Smooth muscle cell (in vitro differentiated cells): ENCODE data around the gene ANKRD33B. TPM values are rescaled to one million over a fixed set of nuclear protein-coding genes. Genes with fewer than 3 reads are reported as not detected.

Source experiments
- DNase-seq: peaks from one replicate; lab custom pipeline; 2025; ENCODE audit not compliant: unreplicated experiment; lab: John Stamatoyannopoulos, UW
- H2AFZ ChIP-seq: fragments of 200-600 bp; sonication (generic); 2 replicates; pipeline ENCODE4 v1.6.0; 2016; ENCODE audit warnings: antibody characterized with exemption, low read depth, mild to moderate bottlenecking
- H3F3A ChIP-seq: fragments of 200-600 bp; sonication (generic); 2 replicates; pipeline ENCODE4 v1.6.0; 2017; ENCODE audit warnings: antibody characterized with exemption, low read depth
- H3K27ac ChIP-seq: fragments of 200-600 bp; sonication (generic); 2 replicates; pipeline ENCODE4 v1.5.1; 2016; ENCODE audit warnings: low read depth, mild to moderate bottlenecking
- H3K27me3 ChIP-seq: fragments of 200-600 bp; sonication (generic); 2 replicates; pipeline ENCODE4 v1.6.1; 2016; ENCODE audit warnings: low read depth, mild to moderate bottlenecking
- H3K36me3 ChIP-seq: fragments of 200-600 bp; sonication (generic); 2 replicates; pipeline ENCODE4 v1.5.1; 2016; ENCODE audit warnings: low read depth
- H3K4me1 ChIP-seq: fragments of 200-600 bp; sonication (generic); 2 replicates; pipeline ENCODE4 v1.5.1; 2016; ENCODE audit warnings: low read depth
- H3K4me2 ChIP-seq: fragments of 200-600 bp; sonication (generic); 2 replicates; pipeline ENCODE4 v1.6.0; 2016; ENCODE audit warnings: mild to moderate bottlenecking
- H3K4me3 ChIP-seq: fragments of 200-600 bp; sonication (generic); 2 replicates; pipeline ENCODE4 v1.5.1; 2016; ENCODE audit warnings: mild to moderate bottlenecking
- H3K79me2 ChIP-seq: fragments of 200-600 bp; sonication (generic); 2 replicates; pipeline ENCODE4 v1.6.0; 2016; ENCODE audit warnings: low read depth, mild to moderate bottlenecking
- H3K9ac ChIP-seq: fragments of 200-600 bp; sonication (generic); 2 replicates; pipeline ENCODE4 v1.6.0; 2016; ENCODE audit warnings: low read depth
- H3K9me3 ChIP-seq: fragments of 200-600 bp; sonication (generic); replicated peaks from 2 replicates; pipeline ENCODE4 v1.5.1; 2016; ENCODE audit warnings: low read depth
- H4K20me1 ChIP-seq: fragments of 200-600 bp; sonication (generic); 2 replicates; pipeline ENCODE4 v1.6.0; 2016; ENCODE audit warnings: low read depth
- WGBS: methylation state at CpG from one replicate; pipeline ENCODE4 v1.1.7; 2016; ENCODE audit warnings: low lambda C conversion rate; 5-methylcytosine and 5-hydroxymethylcytosine counted together
- polyA plus RNA-seq: library from polyadenylated mRNA; unstranded; fragments of >200 nt; fragmentation: Nextera tagmentation; extraction: Ambion mirVana; gene quantifications from 2 replicates; pipeline ENCODE4 v1.2.1, GENCODE V29; 2016
- total RNA-seq: library from RNA; depleted of rRNA; stranded (reverse); fragments of >200 nt; gene quantifications from 2 replicates; pipeline ENCODE4 v1.2.3, GENCODE V29; 2014
- TF ChIP-seq, protein P1 (sequence below): fragments of 200-600 bp; sonication (generic); IDR thresholded peaks from 2 replicates; pipeline ENCODE4 v1.5.1; 2017; ENCODE audit warnings: borderline replicate concordance, mild to moderate bottlenecking, antibody characterized with exemption; ENCODE audit not compliant: insufficient read depth, poor library complexity, severe bottlenecking

Gene ANKRD33B
- total and polyA plus RNA-seq, 2 experiments from 2014 or later = 1.2 to 2.2 TPM

DNA sequence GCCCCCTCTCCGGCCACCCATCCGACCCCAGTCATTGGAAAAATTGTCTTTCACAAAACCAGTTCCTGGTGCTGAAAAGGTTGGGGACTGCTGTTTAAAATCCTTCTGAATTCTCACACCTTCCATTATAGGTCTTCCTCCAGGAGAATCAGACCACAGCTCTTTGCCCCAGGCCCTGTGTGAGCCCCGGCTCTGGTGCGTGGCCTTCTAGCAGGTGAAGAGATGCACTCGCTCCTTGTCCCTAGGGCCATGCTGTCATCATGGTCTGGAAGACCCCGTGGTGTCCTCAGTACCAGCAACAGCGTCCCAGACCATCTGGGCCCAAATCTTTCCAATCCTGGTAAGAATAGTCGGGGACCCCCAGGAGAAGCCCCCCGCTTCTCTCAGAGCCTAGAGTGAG, 101.9 kb downstream of the ANKRD33B start:
- no peaks in the 10 kb centered on the region for H3K36me3 ChIP-seq

DNA sequence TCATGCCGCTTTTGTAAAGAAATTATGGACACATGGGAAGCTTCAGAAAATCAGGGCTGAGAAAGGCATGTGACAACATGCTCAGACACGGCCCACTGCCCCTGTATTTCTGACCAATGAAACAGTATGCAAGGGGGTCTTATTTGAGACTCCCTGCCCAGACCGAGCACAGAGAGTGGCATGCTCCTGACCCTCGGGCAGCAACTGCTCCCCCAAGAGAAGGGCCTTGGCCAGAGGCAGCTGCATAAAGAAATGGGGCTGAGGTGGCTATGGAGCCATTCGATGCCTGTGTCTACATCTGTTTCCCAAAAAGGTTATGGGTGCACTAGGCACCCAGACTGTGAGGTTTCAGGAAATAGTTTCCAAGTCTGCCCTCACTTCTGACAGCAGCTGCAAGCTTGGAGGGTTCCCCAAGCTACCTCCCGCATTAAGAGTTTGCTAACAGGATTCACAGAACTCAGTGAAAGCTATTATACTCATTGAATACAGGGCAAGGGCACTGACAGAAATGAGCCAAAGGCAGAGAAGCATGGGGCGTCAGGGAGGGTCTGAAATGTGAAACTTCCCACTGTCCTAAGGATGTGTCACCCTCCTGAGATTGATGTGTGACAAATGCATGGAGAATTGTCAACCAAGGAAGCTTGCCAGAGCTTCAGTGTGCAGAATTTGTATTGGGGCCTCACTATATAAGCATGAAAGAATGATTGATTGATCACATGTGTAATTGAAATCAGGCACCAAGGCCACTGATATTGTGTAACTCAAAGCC, 102.8 kb downstream of the ANKRD33B start:
- TF ChIP-seq, protein P1, sequence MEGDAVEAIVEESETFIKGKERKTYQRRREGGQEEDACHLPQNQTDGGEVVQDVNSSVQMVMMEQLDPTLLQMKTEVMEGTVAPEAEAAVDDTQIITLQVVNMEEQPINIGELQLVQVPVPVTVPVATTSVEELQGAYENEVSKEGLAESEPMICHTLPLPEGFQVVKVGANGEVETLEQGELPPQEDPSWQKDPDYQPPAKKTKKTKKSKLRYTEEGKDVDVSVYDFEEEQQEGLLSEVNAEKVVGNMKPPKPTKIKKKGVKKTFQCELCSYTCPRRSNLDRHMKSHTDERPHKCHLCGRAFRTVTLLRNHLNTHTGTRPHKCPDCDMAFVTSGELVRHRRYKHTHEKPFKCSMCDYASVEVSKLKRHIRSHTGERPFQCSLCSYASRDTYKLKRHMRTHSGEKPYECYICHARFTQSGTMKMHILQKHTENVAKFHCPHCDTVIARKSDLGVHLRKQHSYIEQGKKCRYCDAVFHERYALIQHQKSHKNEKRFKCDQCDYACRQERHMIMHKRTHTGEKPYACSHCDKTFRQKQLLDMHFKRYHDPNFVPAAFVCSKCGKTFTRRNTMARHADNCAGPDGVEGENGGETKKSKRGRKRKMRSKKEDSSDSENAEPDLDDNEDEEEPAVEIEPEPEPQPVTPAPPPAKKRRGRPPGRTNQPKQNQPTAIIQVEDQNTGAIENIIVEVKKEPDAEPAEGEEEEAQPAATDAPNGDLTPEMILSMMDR = no peak
- Histone ChIP-seq H3K4me3 (no peak overlapping the region), H2AFZ (no peak overlapping the region), H3K79me2 (no peaks in the 10 kb centered on the region), H3K4me1 (no peaks in the 10 kb centered on the region), H3K27ac (no peak overlapping the region), H3K4me2 (no peak overlapping the region), H3F3A (no peaks in the 10 kb centered on the region), H3K9ac (no peak overlapping the region), H3K36me3 (no peaks in the 10 kb centered on the region), H4K20me1 (no peaks in the 10 kb centered on the region), H3K9me3 (no peaks in the 10 kb centered on the region), H3K27me3 (no peaks in the 10 kb centered on the region)
- no peak for DNase-seq
- WGBS = 93% methylated on average over 7 of the region's 7 CpGs

More for the DNA sequence above, 101.9 kb downstream of the ANKRD33B start:
- TF ChIP-seq, protein P1 = no peak
- no peak overlapping the region for H3K4me2 ChIP-seq
- no peaks in the 10 kb centered on the region for H4K20me1 ChIP-seq
- no peaks in the 10 kb centered on the region for H3K27me3 ChIP-seq
- no peak overlapping the region for H2AFZ ChIP-seq
- no peaks in the 10 kb centered on the region for H3F3A ChIP-seq
- H3K9me3 ChIP-seq = no peaks in the 10 kb centered on the region
- no peak overlapping the region for H3K27ac ChIP-seq
- H3K4me1 ChIP-seq = no peaks in the 10 kb centered on the region
- 94% methylated on average over 9 of the region's 9 CpGs for WGBS
- no peaks in the 10 kb centered on the region for H3K79me2 ChIP-seq
- DNase-seq = no peak
- no peak overlapping the region for H3K9ac ChIP-seq
- H3K4me3 ChIP-seq = no peak overlapping the region

DNA sequence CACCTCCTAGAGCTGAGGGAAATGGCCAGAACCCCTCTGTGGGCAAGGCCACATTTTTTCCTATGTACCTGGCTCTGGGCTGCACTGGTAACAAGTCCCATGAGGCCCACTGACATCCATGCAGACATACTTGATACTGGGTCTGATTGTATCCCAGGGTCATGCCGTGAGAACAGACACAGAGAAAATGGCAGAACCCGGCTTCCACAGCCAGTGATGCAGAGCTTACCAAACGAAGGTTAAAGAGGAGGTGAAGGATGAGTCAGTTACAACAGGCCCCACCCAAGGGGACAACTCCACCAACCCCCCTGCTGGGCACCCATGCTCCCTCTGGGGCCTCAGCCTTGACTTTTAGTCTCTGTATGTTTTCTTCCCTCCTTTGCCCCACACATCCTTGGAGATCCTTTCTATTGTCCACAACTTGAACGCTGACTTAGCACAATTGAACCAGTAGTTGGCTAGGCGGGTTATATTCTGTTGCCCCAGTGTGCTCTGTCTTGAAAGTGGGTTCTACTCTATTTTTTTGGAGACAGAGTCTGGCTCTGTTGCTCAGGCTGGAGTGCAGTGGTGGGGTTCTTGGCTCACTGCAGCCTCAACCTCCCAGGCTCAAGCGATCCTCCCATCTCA, 103.7 kb downstream of the ANKRD33B start:
- no peak overlapping the region for H3K27ac ChIP-seq
- TF ChIP-seq, protein P1 = no peak
- H3F3A ChIP-seq = no peaks in the 10 kb centered on the region
- no peak overlapping the region for H3K9ac ChIP-seq
- H2AFZ ChIP-seq = no peak overlapping the region
- H3K4me1 ChIP-seq = no peaks in the 10 kb centered on the region
- H3K27me3 ChIP-seq = no peaks in the 10 kb centered on the region
- no peak overlapping the region for H3K4me3 ChIP-seq
- no peaks in the 10 kb centered on the region for H3K36me3 ChIP-seq
- no peak for DNase-seq
- H3K4me2 ChIP-seq = no peak overlapping the region
- H3K9me3 ChIP-seq = no peaks in the 10 kb centered on the region
- no peaks in the 10 kb centered on the region for H3K79me2 ChIP-seq
- 100% methylated on average over 6 of the region's 6 CpGs for WGBS
- no peaks in the 10 kb centered on the region for H4K20me1 ChIP-seq
